Measurements from ENCODE around the gene C11orf24.
A peak's percentile ranks its signal among the peaks of the same experiment; 100 is the strongest.
"Not testable (repeated sequence)": the region's sequence is repeated elsewhere in the genome, so short reads cannot be mapped to it uniquely, and the experiment has no call there.

Gene C11orf24

DNA sequence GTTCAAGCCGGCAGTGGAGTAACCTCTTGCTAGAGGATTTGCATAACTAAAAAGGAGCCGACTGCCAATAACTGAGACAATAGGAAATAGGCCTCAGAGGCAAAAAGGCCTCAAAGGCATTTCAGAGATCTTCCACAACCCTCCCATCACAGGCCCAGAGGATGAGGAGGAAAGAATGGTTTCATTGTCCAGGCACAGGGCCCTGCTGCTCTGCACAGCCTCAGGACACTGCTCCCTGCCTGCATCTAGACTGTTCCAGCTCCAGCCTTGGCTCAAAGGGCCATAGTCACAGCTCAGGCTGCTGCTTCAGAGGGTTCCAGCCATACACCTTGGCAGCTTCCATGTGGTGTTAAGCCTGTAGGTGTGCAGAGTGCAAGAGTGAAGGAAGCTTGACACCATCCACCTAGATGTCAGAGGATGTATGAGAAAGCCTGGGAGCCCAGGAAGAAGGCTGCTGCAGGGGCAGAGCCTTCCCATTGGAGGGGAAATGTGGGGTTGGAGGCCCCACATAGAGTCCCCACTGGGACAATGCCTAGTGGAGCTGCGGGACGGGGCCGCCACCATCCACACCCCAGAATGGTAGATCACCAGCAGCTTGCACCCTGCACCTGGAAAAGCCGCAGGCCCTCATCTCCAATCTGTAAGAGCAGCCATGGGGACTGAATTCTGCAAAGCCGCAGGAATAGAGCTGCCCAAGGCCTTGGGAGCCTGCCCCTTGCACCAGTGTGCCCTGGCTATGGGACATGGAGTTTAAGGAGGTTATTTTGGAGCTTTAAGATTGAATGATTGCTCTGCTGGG, 32.4 kb upstream of the C11orf24 start:
- TF ChIP-seq, protein P1, sequence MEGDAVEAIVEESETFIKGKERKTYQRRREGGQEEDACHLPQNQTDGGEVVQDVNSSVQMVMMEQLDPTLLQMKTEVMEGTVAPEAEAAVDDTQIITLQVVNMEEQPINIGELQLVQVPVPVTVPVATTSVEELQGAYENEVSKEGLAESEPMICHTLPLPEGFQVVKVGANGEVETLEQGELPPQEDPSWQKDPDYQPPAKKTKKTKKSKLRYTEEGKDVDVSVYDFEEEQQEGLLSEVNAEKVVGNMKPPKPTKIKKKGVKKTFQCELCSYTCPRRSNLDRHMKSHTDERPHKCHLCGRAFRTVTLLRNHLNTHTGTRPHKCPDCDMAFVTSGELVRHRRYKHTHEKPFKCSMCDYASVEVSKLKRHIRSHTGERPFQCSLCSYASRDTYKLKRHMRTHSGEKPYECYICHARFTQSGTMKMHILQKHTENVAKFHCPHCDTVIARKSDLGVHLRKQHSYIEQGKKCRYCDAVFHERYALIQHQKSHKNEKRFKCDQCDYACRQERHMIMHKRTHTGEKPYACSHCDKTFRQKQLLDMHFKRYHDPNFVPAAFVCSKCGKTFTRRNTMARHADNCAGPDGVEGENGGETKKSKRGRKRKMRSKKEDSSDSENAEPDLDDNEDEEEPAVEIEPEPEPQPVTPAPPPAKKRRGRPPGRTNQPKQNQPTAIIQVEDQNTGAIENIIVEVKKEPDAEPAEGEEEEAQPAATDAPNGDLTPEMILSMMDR (IDR thresholded peaks at IDR 0.05; ENCODE audit: insufficient read depth, low read depth, low read length, missing control alignments), result no peak
- H3K4me3 ChIP-seq (ENCODE audit: low read length), result no peak overlapping the region
- no peak for DNase-seq (ENCODE audit: low read depth)

DNA sequence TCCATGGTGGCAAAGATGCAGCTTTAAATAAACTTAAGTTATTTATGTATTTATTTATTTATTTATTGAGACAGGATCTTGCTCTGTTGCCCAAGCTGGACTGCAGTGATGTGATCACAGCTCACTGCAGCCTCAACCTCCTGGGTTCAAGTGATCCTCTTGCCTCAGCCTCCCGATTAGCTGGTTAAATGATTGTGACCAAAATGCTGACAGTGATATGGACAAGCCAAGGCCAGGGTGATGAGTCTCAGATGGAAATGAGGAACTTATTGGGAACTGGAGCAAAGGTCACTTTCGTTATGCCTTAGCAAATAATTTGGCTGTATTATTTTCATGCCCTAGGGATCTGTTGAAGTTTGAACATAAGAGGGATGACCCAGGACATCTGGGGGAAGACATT, 31.3 kb upstream of the C11orf24 start:
- H3K4me3 ChIP-seq (ENCODE audit: low read length), result no peak overlapping the region
- DNase-seq (ENCODE audit: low read depth), result no peak
- TF ChIP-seq, protein P1 (IDR thresholded peaks at IDR 0.05; ENCODE audit: insufficient read depth, low read depth, low read length, missing control alignments), result no peak

DNA sequence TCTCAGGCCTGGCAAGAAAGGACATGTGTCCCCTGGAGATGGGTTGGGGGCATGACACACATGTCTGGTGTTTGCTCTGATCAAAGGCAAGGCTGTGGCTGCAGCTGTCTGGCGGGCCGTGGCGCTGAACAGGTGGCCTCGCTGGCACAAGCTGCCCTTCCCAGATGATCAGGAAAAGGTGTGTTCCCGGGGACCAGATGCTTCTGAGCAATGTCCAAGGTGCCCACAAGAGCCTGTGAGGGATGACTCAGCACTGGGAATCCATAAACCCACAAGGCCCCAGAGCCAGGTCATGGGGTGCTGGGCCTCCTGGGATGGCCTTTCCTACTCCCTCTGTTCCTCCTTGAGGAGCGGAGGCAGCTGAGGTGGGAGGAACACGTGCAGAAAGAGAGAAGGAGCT, 30.9 kb upstream of the C11orf24 start:
- DNase-seq (ENCODE audit: low read depth), result peak; percentile 54
- H3K4me3 ChIP-seq (ENCODE audit: low read length), result no peak overlapping the region
- TF ChIP-seq, protein P1 (IDR thresholded peaks at IDR 0.05; ENCODE audit: insufficient read depth, low read depth, low read length, missing control alignments), result no peak

DNA sequence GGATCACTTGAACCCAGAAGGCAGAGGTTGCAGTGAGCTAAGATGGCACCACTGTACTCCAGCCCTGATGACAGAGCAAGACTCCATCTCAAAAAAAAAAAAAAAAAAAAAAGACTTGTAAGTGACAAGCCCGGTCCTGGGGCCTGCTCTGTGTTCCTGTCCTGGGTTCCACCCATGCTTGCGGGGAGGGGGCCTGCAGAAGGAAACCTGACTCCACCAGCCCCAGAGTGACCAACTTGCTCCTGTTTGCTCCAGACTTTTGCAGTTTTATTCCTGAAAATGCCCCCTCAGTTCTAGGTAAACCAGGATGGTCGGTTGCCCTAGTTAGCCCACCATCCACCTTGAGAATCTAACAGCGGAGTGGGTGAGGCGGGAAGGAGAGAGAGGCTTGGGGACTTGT, 30.5 kb upstream of the C11orf24 start:
- TF ChIP-seq, protein P1 (IDR thresholded peaks at IDR 0.05; ENCODE audit: insufficient read depth, low read depth, low read length, missing control alignments), result no peak
- no peak overlapping the region for H3K4me3 ChIP-seq (ENCODE audit: low read length)
- no peak for DNase-seq (ENCODE audit: low read depth)

DNA sequence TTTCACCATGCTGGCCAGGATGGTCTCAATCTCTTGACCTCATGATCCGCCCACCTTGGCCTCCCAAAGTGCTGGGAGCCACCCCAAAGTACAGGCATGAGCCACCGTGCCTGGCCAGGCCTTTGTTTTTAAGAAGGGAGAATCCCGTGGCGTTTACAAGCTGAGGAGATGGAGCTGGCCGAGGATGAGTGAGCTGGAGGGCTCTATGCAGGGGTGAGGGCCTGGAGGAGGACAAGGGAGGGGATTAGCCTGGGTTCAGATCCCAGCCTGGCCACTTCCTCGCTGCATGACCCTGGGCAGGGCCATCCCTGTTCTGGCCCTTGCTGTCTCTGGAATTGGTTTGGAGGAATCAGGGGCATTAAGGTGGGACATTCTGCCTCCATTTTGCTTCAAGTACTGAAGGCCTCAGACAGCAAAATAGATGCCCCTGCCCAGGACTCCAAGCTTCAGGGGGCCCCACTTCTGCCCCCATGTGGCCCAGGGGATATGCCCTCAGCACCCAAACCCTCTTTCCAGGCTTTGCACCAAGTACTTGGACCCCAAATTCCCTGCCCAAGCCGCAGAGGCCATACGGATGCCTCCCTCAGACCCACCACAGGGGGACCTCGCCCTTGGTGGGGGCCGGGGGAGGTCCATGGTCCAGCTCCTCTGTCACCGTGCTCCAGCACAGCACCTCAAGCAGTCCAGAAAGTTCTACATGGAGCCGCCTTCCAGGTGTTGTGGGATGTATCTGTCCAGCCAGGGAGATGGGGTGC, 28.5 kb upstream of the C11orf24 start:
- TF ChIP-seq, protein P1 (IDR thresholded peaks at IDR 0.05; ENCODE audit: insufficient read depth, low read depth, low read length, missing control alignments), result no peak
- H3K4me3 ChIP-seq (ENCODE audit: low read length), result no peak overlapping the region
- no peak for DNase-seq (ENCODE audit: low read depth)

DNA sequence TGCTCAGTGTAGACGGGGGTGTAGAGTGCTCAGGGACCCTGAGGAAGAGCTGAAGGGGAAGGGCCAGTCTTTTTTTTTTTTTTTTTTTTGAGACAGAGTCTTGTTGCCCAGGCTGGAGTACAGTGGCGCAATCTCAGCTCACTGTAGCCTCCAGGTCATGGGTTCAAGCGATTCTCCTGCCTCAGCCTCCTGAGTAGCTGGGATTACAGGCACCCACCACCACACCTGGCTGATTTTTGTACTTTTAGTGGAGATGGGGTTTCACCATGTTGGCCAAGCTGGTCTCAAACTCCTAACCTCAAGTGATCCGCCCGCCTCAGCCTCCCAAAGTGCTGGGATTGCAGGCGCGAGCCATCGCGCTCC, 27.7 kb upstream of the C11orf24 start:
- DNase-seq (ENCODE audit: low read depth); H3K4me3 ChIP-seq (ENCODE audit: low read length): not testable (repeated sequence)

DNA sequence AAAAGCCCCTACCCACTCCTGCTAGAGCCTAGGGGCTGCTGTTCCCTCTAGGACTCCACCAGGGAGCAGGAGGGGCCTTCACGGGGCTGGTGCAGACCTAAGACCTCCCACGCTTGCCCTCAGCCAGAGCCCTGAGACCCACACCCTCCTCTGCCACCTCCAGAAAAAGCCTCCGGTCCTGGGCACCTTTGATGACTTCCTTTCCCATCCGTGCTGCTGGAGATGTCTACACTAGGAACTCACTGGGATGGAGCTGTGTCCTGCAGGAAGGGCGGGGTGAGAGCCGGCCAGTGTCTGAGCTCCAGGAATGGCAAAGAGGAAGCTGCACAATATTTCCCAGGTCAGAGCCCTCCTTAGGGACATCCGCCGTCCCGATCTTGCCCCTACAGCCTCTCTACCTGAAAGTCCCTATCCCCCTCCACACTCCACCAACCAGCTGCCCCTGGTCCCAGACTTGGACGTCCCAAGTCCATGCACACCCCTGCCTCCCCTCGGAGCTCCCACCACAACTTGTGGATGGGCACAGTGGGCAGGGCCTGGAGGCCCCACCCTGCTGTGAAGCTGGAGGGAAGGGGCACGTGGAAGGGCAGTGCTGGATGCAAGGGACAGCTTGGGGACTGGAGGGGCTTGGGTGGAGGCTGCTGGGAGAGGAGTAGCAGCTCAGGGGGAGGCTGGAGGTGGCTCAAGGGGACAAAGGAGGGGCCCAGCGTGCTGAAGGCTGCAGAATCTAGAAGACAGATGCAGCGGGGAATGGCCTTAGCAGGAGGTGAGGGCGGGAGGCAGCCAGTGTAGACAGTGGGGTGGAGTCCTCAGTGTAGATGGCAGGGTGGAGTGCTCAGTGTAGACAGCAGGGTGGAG, 27.1 kb upstream of the C11orf24 start:
- TF ChIP-seq, protein P1 (IDR thresholded peaks at IDR 0.05; ENCODE audit: insufficient read depth, low read depth, low read length, missing control alignments), result no peak

More for the DNA sequence above, 27.1 kb upstream of the C11orf24 start:
- no peak overlapping the region for H3K4me3 ChIP-seq (ENCODE audit: low read length)
- no peak for DNase-seq (ENCODE audit: low read depth)

All from epithelial cell of esophagus (primary cell).